HG02981 (cell line): ENCODE measurements around the gene SLC16A7.
"Not testable (repeated sequence)": the region's sequence is repeated elsewhere in the genome, so short reads cannot be mapped to it uniquely, and the experiment has no call there.

ENCODE experiments used
- ATAC-seq: cut with Tn5 transposase; IDR thresholded peaks from one replicate; pipeline ENCODE4 v1.9.1; 2021; ENCODE audit warnings: mild to moderate bottlenecking, moderate library complexity; ENCODE audit not compliant: unreplicated experiment

SLC16A7 gene

GRCh38 chr12:59595883-59596540 lies at the start of gene SLC16A7:
SLC16A7 (plus strand) TSS chr12:59596029; CDS start chr12:59704802, 108,773 bp downstream.
- peak; percentile 56 for ATAC-seq

DNA sequence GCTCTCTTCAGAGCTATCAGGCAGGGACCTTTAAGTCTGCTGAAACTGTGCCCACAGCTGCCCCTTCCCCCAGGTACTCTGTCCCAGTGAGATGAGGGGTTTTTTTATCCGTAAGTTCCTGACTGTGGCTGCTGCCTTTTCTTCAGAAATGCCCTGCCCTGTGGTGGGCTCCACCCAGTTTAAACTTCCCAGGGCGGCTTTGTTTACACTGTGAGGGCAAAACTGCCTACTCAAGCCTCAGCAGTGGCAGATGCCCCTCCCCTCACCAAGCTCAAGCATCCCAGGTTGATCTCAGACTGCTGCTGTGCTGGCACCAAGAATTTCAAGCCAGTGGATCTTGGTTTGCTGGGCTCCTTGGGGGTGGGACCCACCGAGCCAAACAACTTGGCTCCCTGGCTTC lies 46.9 kb upstream of the SLC16A7 start:
- no peak for ATAC-seq

GRCh38 chr12:59559696-59560095 lies 36.1 kb upstream of the SLC16A7 start:
- ATAC-seq: no peak

DNA sequence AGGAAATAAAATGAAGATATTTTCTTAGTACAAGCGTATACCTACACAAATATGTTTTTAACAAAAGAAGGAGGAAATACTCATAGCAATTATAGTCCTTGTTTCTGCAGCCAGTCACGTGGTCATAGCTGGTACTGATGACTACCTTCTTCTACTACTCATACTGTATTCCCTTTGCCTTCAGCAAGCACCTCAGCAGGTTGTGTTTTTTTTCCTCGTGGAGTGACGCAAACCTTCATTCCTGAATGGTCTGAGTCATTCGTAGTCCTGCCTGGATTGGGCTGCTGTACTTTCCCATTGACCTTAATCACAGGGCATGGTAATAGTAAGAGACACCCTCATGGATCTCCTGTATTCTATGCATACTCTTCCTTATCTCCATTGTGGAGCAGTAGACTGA lies 25.7 kb upstream of the SLC16A7 start:
- no peak for ATAC-seq

GRCh38 chr12:59574406-59574805 lies 21.4 kb upstream of the SLC16A7 start:
- no peak for ATAC-seq

- ATAC-seq: no peak
These were observed 20.0 kb upstream of the SLC16A7 start for GRCh38 chr12:59575826-59576225.

GRCh38 chr12:59578254-59578653 lies 17.6 kb upstream of the SLC16A7 start:
- ATAC-seq: no peak

DNA sequence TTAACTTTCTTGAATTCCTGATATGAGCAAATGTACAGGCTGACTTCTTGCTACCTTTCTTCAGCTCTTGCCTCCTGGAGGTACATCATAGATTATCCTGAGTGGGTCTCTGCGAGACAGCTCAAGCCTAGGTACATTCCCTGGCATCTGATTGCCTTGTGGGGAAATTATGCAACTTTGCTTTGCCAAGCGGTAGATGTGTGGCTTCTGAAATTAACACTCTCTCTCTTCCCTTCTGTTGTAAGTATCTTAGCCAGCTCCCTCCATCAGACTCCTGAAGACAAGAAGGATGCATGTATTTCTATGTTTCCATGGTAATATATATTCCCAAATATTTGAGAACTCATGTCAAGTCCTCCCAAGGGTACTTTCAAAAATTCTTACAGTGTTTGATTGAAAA lies 16.2 kb upstream of the SLC16A7 start:
- no peak for ATAC-seq

DNA sequence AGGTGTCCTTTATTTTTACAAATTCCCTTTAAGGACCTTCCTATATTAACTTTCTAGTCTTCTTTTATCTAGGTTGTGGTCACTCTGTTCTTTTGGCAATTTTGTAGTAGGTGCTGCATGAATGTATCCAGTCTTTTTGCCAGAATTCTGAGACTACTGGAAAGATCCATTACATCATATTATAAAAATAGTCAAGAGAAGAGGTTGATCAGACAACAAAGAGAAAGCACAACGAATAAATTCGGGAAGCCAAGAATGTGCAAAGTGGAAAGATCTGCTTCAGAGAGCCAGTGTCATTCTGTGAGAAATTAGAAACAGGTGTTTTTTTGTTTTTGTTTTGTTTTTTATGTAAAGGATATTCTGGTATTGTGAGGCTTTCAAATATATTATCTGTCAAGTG lies 15.8 kb upstream of the SLC16A7 start:
- ATAC-seq: no peak

DNA sequence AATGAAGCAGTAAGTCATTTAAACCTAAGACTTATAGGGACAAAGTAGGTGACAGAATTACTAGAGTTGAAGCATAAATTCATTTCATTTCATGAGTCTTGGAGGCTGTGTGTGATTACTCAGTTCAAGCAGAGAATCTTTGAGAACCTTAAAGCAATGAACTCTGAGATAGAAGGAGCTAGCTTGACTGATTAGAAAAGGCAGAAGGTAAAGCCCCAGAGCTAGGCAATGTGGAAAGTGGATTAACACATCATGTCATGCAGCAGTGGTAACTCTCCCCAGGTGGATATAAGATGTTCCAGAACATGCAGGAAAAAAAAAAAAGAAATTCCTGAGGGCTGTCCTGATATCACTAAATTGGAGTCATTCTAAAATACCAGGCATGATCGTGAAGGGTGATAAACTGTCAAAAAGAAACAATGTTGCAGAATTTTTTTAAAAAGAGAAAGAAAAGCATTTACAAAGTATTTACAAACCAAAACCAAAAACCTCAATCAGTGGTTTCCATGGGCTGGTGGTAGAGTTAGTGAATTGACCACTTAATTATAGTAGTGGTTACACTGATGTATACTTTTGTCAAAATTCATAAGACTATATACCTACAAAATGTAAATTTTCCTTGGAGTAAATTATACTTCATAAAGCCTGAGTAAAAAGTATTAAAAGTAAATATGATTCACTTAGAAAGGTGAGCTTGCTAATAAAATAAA lies 12.7 kb upstream of the SLC16A7 start:
- no peak for ATAC-seq

DNA sequence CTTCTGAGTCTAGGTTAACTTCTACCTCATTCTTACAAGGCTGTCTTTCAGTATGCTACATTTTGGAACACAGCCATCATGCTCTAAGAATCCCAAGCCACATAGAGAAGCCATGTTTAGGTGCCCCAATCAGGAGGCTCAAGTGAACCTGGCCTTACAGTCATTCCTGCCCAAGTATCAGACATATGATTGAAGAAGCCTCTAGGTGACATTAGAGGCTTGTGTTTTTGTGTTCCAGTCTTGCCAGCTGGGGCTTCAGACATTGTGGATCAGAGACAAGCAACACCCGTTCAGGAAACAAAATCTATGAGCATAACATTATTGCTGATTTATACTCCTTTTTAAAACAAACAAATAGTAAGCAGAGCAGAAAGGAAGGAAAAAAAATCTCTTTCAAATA lies 8.1 kb upstream of the SLC16A7 start:
- no peak for ATAC-seq

GRCh38 chr12:59593761-59594160 lies 2.1 kb upstream of the SLC16A7 start:
- no peak for ATAC-seq

GRCh38 chr12:59594943-59595500 lies 807 bp upstream of the SLC16A7 start:
- no peak for ATAC-seq

DNA sequence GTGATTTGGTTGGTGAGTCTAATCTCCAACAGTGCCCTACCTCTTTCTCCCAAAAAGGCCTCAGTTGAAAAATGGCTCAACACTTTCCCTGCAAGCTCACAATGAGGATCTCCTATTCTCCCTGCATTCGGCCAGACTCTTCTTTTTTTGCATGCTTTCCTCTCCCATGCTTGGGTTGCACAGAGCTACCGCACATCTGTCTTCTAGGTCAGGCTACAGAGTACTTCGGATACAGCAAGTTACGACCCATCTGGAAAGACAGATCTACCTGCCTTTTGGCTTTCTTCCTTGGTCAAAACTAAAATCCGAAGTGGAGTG lies 305 bp upstream of the SLC16A7 start:
- no peak for ATAC-seq

DNA sequence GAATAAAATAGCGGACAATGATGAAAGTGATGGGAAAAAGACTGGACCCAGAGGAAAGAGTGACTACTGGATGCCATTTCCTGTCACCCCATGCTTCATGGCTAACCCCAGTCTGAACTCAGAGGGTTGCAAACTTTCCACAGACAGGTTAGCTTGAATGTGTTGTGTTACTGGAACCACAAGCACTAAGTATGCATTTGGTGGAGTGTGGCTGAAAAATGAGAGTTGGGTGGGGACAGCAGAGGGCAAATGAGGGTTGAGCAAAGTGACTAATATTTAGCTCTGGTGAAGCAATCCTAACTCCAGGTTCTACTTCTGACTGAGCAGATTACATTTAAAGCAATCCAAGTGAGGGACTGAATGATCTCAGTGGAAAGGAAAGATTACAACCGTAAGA lies 1.6 kb downstream of the SLC16A7 start:
- peak; percentile 60 for ATAC-seq

DNA sequence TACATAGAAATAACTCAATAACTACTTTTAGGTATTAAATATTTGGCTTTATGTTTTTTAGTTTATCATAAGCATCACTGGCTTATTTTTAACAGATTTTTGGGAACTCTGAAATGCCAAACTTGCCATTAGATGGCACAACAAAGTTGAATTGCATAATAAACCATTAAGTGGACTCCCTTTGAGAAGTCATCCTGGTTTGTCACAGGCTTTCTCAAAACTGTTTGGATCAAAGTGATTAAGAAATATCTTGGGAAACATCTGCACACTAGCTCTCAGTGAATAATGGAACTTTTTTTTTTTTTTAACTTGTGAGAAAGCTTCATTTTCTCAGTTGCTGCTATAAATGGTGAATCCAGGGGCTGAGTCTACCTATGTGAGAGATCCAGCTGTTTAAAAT lies 4.3 kb downstream of the SLC16A7 start:
- ATAC-seq: no peak

GRCh38 chr12:59603754-59604153 lies 7.9 kb downstream of the SLC16A7 start:
- ATAC-seq: no peak

DNA sequence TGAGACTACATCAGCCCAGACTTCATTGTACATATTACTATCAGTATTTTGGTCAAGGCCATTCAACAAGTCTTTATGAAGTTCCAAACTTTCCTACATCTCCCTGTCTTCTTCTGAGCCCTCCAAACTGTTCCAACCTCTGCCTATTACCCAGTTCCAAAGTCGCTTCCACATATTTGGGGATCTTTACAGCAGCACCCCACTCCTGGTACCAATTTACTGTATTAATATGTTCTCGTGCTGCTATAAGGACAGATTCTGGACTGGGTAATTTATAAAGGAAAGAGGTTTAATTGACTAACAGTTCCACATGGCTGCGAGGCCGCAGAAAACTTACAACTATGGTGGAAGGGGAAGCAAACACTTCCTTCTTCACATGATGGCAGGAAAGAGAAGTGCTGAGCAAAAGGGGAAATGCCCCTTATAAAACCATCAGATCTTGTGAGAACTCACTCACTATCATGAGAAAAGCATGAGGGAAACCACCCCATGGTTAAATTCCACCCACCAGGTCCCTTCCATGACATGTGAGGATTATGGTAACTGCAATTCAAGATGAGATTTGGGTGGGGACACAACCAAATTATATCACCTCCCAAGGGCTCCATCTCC lies 17.1 kb downstream of the SLC16A7 start:
- ATAC-seq: not testable (repeated sequence)

- ATAC-seq: no peak
These were observed 19.8 kb downstream of the SLC16A7 start for GRCh38 chr12:59615392-59616165.

DNA sequence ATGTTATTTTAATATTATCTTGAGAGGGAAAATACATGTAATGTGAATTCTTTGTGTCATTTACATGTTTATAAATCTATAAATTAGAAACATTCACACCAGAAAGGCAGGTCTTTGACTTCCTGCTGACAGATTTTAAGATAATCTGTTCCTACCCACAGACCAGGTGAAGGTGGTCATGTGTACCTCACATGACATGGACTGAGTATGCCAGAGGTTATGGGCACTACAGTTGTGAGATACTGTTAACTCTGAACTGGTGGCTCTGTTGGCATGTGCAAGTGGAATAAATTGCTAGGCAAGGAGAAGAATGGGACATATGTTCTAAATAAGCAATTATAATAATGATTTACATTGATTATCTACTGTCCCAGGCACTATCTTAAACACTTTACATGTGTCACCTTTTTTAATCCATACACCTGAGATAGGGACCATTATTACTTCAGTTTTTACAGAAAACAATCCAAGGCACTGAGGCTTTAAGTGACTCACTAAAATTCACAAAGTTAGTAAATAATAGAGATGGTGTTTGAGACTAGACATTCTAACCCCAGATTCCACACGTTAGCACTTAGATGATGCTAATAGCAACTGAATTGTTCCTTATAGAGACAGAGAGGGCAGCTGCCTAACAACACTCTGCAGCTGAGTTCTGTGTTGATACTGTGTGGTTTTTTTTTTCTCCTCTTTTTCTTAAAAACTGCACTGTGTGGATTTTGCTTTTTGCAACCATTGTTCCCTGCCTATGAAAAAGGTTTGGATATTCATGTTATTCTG lies 23.8 kb downstream of the SLC16A7 start:
- ATAC-seq: no peak

- no peak for ATAC-seq
These were observed 24.5 kb downstream of the SLC16A7 start for GRCh38 chr12:59620326-59620725.
